HEK293 (cell line): ENCODE data around the gene EML6.

Source experiments
- REST ChIP-seq: fragments of 450-650 bp; formaldehyde crosslinking; IDR thresholded peaks from 2 replicates; pipeline ENCODE4 v1.5.1; 2016; ENCODE audit warnings: missing biosample characterization, missing genetic modification characterization
- SCRT1 ChIP-seq: fragments of 450-650 bp; formaldehyde crosslinking; IDR thresholded peaks from 2 replicates; pipeline ENCODE4 v1.5.1; 2016; ENCODE audit warnings: missing biosample characterization, missing genetic modification characterization, borderline replicate concordance
- ZBTB21 ChIP-seq: fragments of 450-650 bp; formaldehyde crosslinking; IDR thresholded peaks from 2 replicates; pipeline ENCODE4 v1.5.1; 2017; ENCODE audit warnings: missing biosample characterization, missing genetic modification characterization
- ZNF16 ChIP-seq: fragments of 450-650 bp; formaldehyde crosslinking; IDR thresholded peaks from 2 replicates; pipeline ENCODE4 v1.5.1; 2016; ENCODE audit warnings: low read depth, missing biosample characterization, missing genetic modification characterization
- ZNF639 ChIP-seq: fragments of 450-650 bp; formaldehyde crosslinking; IDR thresholded peaks from 2 replicates; pipeline ENCODE4 v1.5.1; 2016; ENCODE audit warnings: missing biosample characterization, missing genetic modification characterization

GRCh38 chr2:55001716-55002115 is 278.3 kb downstream of the EML6 start:
- TF ChIP-seq ZNF639 (tag by site-specific recombination) (no peak), ZBTB21 (tag by site-specific recombination) (no peak), SCRT1 (tag by site-specific recombination) (no peak), REST (no peak), ZNF16 (no peak)
